Esophagus squamous epithelium (tissue), 4 donors: ENCODE results near the gene CREB5.

Experiments used
- POLR2A ChIP-seq, 4 donors: fragments of 450-650 bp; IDR thresholded peaks; one replicate each; pipeline ENCODE4 v1.6.1; 2017; ENCODE audit warnings: antibody characterized with exemption in 4 of 4, mild to moderate bottlenecking in 4 of 4, moderate library complexity in 3 of 4
- TF ChIP-seq, protein P1 (sequence below), 6 experiments: fragments of 450-650 bp in 4 of 6; fragments of 200-600 bp in 2 of 6; sonication (generic) in 2 of 6; IDR thresholded peaks; one replicate each; pipeline ENCODE4 v1.5.1; 2016 to 2019; ENCODE audit warnings: antibody characterized with exemption in 6 of 6, mild to moderate bottlenecking in 4 of 6, moderate library complexity in 4 of 6

DNA sequence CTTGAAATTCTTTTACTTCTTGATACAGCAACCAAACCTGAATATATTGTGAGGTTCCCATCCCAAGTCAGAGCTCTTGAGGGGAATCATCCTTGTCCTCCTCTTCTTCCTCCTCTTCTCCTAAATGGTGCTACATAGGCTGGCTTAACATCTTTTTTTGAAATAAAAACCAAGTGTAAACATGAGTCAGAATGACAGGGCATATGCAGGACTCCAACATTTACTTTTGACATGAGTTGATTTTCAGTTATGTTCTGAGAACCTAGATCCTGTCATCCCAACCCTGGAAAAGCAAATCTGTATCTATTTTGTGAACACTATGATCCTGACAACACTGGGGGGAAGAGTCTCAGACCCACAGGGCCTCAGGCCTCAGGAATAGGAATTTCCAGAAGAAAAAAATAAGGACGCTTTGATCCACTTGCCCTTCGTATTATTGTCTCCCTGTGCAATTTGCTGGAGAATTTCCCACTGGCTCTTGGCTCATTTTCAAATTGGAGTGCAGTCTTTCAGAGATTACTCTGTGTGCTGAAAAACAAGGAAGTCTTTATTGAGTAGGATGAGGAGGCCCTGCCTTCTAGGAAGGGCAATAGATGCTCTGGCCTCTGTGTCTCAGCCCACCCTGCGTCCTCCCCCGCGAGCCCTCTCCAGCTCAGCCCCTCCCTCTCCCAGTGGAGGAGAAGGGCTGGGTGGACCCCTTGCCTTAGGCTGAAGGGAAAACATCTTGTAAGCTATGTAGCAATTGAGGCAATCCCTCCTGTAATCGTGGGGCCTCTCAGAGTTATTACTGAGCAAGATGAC is 121.6 kb downstream of the CREB5 start:
- TF ChIP-seq, protein P1, sequence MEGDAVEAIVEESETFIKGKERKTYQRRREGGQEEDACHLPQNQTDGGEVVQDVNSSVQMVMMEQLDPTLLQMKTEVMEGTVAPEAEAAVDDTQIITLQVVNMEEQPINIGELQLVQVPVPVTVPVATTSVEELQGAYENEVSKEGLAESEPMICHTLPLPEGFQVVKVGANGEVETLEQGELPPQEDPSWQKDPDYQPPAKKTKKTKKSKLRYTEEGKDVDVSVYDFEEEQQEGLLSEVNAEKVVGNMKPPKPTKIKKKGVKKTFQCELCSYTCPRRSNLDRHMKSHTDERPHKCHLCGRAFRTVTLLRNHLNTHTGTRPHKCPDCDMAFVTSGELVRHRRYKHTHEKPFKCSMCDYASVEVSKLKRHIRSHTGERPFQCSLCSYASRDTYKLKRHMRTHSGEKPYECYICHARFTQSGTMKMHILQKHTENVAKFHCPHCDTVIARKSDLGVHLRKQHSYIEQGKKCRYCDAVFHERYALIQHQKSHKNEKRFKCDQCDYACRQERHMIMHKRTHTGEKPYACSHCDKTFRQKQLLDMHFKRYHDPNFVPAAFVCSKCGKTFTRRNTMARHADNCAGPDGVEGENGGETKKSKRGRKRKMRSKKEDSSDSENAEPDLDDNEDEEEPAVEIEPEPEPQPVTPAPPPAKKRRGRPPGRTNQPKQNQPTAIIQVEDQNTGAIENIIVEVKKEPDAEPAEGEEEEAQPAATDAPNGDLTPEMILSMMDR (IDR thresholded peaks at IDR 0.05) = no peak
- no peak for TF ChIP-seq POLR2A (IDR thresholded peaks at IDR 0.05)
